Ishikawa (cell line): ENCODE measurements around the gene PARVG.

ENCODE experiments used
- CEBPB ChIP-seq: IDR thresholded peaks from 2 replicates; pipeline ENCODE4 v1.6.1; 2012
- CREB1 ChIP-seq: IDR thresholded peaks from 2 replicates; pipeline ENCODE4 v1.6.1; 2012; ENCODE audit warnings: low read depth
- EGR1 ChIP-seq: IDR thresholded peaks from 2 replicates; pipeline ENCODE4 v1.6.1; 2012
- EP300 ChIP-seq: IDR thresholded peaks from 2 replicates; pipeline ENCODE4 v1.6.1; 2012; ENCODE audit warnings: borderline replicate concordance
- FOXM1 ChIP-seq: IDR thresholded peaks from 2 replicates; pipeline ENCODE4 v1.6.1; 2012; ENCODE audit warnings: low read depth, borderline replicate concordance
- NFIC ChIP-seq: IDR thresholded peaks from 2 replicates; pipeline ENCODE4 v1.6.1; 2012
- RAD21 ChIP-seq: IDR thresholded peaks from 2 replicates; pipeline ENCODE4 v1.6.1; 2012; ENCODE audit warnings: low read depth
- TAF1 ChIP-seq: IDR thresholded peaks from 2 replicates; pipeline ENCODE4 v1.6.1; 2012; ENCODE audit warnings: low read depth, mild to moderate bottlenecking
- TCF12 ChIP-seq: IDR thresholded peaks from 2 replicates; pipeline ENCODE4 v1.6.1; 2012; ENCODE audit warnings: low read depth
- TEAD4 ChIP-seq: IDR thresholded peaks from 2 replicates; pipeline ENCODE4 v1.6.1; 2012
- YY1 ChIP-seq: IDR thresholded peaks from 2 replicates; pipeline ENCODE4 v1.6.1; 2012; ENCODE audit warnings: low read depth
- ZBTB7A ChIP-seq: IDR thresholded peaks from 2 replicates; pipeline ENCODE4 v1.6.1; 2012; ENCODE audit warnings: low read depth
- TF ChIP-seq, protein P1 (sequence below): IDR thresholded peaks from 2 replicates; pipeline ENCODE4 v1.6.1; 2012
- TF ChIP-seq, protein P2 (sequence below): IDR thresholded peaks from 2 replicates; pipeline ENCODE4 v1.6.1; 2012; ENCODE audit warnings: low read depth, mild to moderate bottlenecking
- TF ChIP-seq, protein P3 (sequence below): IDR thresholded peaks from 2 replicates; pipeline ENCODE4 v1.6.1; 2012

Gene PARVG

DNA sequence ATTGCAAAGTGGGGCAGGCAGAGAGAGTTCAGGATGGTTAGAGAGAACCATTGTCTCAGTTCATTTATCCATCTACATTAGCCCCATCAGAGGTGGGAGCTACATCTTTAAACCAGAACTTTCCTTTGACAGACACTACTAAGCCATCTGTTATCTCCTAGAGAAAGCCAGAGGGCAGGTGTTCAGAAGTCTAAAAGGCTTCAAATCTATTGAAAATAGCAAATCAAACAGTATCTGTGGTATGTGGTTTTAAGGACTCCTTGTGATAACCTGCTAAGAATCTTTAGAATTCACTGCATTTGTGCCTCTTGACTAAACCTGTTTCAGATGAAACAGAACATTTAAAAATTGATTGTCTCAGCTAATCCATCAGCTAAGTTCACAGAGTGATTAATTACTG lies 43.9 kb upstream of the PARVG start:
- TF ChIP-seq CREB1: no peak
- no peak for TF ChIP-seq RAD21
- no peak for TF ChIP-seq EGR1
- TF ChIP-seq, protein P1, sequence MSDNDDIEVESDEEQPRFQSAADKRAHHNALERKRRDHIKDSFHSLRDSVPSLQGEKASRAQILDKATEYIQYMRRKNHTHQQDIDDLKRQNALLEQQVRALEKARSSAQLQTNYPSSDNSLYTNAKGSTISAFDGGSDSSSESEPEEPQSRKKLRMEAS: no peak
- TF ChIP-seq EP300: no peak
- TF ChIP-seq, protein P2, sequence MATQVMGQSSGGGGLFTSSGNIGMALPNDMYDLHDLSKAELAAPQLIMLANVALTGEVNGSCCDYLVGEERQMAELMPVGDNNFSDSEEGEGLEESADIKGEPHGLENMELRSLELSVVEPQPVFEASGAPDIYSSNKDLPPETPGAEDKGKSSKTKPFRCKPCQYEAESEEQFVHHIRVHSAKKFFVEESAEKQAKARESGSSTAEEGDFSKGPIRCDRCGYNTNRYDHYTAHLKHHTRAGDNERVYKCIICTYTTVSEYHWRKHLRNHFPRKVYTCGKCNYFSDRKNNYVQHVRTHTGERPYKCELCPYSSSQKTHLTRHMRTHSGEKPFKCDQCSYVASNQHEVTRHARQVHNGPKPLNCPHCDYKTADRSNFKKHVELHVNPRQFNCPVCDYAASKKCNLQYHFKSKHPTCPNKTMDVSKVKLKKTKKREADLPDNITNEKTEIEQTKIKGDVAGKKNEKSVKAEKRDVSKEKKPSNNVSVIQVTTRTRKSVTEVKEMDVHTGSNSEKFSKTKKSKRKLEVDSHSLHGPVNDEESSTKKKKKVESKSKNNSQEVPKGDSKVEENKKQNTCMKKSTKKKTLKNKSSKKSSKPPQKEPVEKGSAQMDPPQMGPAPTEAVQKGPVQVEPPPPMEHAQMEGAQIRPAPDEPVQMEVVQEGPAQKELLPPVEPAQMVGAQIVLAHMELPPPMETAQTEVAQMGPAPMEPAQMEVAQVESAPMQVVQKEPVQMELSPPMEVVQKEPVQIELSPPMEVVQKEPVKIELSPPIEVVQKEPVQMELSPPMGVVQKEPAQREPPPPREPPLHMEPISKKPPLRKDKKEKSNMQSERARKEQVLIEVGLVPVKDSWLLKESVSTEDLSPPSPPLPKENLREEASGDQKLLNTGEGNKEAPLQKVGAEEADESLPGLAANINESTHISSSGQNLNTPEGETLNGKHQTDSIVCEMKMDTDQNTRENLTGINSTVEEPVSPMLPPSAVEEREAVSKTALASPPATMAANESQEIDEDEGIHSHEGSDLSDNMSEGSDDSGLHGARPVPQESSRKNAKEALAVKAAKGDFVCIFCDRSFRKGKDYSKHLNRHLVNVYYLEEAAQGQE: no peak
- no peak for TF ChIP-seq FOXM1
- TF ChIP-seq ZBTB7A: no peak
- TF ChIP-seq CEBPB: no peak
- TF ChIP-seq, protein P3, sequence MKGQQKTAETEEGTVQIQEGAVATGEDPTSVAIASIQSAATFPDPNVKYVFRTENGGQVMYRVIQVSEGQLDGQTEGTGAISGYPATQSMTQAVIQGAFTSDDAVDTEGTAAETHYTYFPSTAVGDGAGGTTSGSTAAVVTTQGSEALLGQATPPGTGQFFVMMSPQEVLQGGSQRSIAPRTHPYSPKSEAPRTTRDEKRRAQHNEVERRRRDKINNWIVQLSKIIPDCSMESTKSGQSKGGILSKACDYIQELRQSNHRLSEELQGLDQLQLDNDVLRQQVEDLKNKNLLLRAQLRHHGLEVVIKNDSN: no peak
- no peak for TF ChIP-seq TAF1
- TF ChIP-seq NFIC: no peak
- TF ChIP-seq TEAD4: no peak
- TF ChIP-seq TCF12: no peak
- TF ChIP-seq YY1: no peak

DNA sequence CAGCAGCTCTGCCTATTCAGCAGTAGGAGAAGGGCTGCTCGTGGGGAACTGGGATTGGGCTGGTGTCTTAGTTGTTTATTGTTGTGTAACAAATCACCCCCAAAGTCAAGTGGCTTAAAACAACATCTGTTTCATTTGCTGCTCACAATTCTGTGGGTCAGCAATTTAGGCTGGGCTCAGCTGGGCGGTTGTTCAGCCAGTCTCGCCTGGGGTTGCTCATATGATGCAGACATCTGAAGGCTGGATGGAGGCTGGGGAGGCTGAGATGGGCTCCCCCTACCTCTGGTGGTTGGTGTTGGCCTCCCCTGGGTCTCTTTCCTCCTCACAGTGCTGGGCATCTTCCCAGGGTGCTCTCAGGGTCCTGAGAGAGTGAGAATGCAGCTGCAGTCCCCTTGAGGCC lies 43.3 kb upstream of the PARVG start:
- TF ChIP-seq, protein P2: no peak
- no peak for TF ChIP-seq EP300
- TF ChIP-seq CREB1: no peak
- no peak for TF ChIP-seq TEAD4
- TF ChIP-seq, protein P1: no peak

DNA sequence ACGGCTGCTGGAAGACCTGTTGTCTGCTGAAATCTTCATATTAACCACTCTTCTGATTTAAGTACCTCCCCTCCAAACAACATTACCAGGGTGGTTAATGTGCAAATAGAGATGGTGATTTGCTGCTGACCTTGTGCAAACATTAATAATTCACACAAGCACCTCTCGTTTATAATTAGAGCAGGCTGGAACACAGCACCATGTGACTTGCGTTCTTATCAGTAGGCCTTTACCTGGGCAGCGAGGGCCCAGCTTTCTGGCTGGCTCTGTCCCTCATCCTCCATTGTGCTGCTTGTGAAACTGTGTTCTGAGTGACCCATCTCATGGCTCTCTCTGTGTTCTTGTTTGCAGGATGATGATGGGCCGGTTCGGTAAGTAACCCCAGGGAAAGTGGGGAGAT lies 41.0 kb upstream of the PARVG start:
- TF ChIP-seq EGR1: no peak

DNA sequence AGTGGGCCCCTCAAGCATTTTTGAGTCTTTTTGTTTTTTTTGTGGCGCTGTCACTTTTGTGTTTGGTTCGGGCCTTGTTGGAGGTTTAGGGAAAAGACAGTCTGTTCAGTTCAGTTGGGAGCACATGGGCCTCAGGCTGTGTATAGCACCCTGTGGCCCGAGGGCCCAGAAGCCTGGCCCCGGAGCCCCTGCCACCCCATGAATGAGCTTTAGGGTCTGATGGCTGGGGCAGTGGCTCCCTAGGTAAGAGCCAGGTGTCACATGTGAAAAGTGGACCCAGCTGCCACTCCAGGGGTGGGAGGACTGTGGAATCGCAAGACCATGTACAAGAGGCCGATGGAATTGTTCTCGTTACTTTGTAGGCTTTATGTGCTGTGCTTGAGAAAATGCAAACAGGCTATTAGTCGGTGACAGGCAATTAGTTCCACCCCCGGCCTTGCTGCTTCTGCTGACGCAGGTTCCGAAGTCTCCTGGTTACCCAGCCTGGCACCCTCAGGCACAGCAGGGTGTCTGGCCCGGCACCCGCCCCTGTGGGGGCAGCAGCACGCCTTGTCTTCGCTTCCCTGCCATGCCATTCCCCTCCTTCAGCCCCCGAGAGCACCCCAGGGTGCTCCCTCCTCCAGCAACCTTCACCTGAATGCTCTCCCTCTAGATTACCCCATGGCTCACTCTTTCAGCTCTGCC lies 38.2 kb upstream of the PARVG start:
- TF ChIP-seq NFIC (no peak), RAD21 (no peak), EGR1 (no peak), CEBPB (no peak), YY1 (no peak), CREB1 (no peak), EP300 (no peak), ZBTB7A (no peak), FOXM1 (no peak), TEAD4 (no peak), TAF1 (no peak), TCF12 (no peak)
- TF ChIP-seq, protein P2: no peak
- TF ChIP-seq, protein P1: no peak
- TF ChIP-seq, protein P3: no peak

DNA sequence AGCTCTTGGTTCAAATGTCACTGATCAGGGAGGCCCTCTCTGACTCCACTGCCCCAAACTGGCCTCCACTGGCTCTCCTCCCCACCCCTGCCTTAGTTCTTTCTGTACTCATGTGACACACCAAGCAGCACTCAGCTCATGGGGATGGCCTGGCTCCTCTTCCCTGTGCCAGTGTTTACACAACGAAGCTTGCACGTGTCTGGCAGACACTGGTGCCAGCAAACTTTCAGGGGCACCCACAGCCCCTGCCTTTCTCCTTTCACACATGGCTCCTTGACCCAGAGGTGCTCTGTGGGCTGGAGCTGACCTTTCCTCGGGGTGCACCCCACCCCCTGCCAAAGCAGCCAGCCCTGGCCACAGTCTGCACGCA lies 37.6 kb upstream of the PARVG start:
- TF ChIP-seq EP300 (no peak), TCF12 (no peak), RAD21 (no peak), FOXM1 (no peak), EGR1 (no peak), TAF1 (no peak), ZBTB7A (no peak), NFIC (no peak), YY1 (no peak)
- TF ChIP-seq, protein P2: no peak
- TF ChIP-seq, protein P3: no peak
